HAP-1 (cell line): ENCODE measurements around the gene TAF1B.

Experiments
- DNase-seq, 2 experiments: peaks; one replicate each; pipeline ENCODE4 v3.0.0-alpha.2; 2016 to 2020; ENCODE audit warnings: low spot score in 2 of 2
- H3K27me3 ChIP-seq: fragments of 250-450 bp; sonication (Bioruptor Pico); 2 replicates; pipeline ENCODE4 v1.5.1; 2020; ENCODE audit warnings: low read depth, mild to moderate bottlenecking, moderate library complexity
- H3K36me3 ChIP-seq: fragments of 250-450 bp; sonication (Bioruptor Pico); replicated peaks from 2 replicates; pipeline ENCODE4 v1.5.1; 2020; ENCODE audit warnings: mild to moderate bottlenecking
- H3K4me1 ChIP-seq: fragments of 250-450 bp; sonication (Bioruptor Pico); 2 replicates; pipeline ENCODE4 v1.5.1; 2020; ENCODE audit warnings: mild to moderate bottlenecking
- H3K4me3 ChIP-seq: fragments of 250-450 bp; sonication (Bioruptor Pico); 2 replicates; pipeline ENCODE4 v1.5.1; 2020; ENCODE audit warnings: mild to moderate bottlenecking, moderate library complexity
- H3K9me3 ChIP-seq: fragments of 250-450 bp; sonication (Bioruptor Pico); 2 replicates; pipeline ENCODE4 v1.5.1; 2020; ENCODE audit warnings: mild to moderate bottlenecking, moderate library complexity
- in situ Hi-C: fragments of 300-500 bp; cut with MboI; formaldehyde crosslinking; loops from 3 replicates; pipeline ENCODE4 v1.14.3; 2020; ENCODE audit warnings: low sequenced_read_pairs, inconsistent platforms, mixed read lengths

TAF1B gene

DNA sequence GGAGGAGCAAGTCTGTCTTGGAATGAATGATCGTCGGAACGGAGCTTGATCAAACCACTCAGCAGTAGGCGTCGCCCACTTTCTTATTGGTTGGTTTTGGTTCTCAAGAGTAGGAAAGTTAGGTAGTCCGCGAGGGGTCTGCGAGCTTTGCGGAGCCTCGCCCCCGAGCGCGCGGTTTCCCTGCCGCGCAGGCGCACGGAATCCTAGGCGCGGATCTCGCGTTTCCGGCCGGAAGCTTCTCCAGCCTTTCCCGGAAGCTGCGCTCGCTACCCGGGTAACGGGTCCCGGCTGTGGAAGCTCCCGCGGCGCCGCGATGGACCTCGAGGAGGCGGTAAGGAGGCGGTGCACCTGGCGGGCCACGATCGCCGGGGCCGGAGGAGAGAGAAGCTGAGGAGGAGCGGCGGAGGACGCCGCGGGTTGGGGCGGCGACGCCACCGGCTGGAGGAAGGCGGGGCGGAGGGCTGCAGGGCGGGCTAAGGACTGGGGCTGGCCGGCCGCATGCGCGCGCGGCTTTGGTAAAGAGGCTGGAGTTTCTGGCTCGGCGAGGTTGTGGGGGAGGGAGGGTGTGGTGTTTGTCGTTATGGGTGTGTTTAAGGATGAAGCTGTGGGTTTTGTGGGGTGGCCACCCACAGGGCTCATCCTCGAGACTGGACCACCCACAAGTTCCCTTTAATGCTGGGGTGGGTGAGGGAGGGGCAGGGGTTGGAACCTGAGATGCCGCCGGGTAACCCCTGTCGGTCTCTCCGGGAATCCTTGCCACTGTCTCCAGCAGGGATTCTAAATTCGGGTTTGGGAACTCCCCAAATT lies at the start of gene TAF1B:
TAF1B (plus strand) TSS at position 246 of the 807 bp plus-strand sequence; CDS start at position 314, 68 bp downstream.
- no peaks in the 10 kb centered on the region for H3K27me3 ChIP-seq
- DNase-seq = peak; percentile 95 to 96
- H3K4me3 ChIP-seq = peak within 1 kb of the TSS; percentile 57
- H3K4me1 ChIP-seq = peaks cover 11% of the 10 kb centered on the region
- H3K9me3 ChIP-seq = no peaks in the 10 kb centered on the region
- in situ Hi-C loops = loop anchor here (25.0 kb wide), 1 partner anchor 119 kb away; the partner anchor contains the start of gene GRHL1
- peaks cover 26% of the 10 kb centered on the region for H3K36me3 ChIP-seq

DNA sequence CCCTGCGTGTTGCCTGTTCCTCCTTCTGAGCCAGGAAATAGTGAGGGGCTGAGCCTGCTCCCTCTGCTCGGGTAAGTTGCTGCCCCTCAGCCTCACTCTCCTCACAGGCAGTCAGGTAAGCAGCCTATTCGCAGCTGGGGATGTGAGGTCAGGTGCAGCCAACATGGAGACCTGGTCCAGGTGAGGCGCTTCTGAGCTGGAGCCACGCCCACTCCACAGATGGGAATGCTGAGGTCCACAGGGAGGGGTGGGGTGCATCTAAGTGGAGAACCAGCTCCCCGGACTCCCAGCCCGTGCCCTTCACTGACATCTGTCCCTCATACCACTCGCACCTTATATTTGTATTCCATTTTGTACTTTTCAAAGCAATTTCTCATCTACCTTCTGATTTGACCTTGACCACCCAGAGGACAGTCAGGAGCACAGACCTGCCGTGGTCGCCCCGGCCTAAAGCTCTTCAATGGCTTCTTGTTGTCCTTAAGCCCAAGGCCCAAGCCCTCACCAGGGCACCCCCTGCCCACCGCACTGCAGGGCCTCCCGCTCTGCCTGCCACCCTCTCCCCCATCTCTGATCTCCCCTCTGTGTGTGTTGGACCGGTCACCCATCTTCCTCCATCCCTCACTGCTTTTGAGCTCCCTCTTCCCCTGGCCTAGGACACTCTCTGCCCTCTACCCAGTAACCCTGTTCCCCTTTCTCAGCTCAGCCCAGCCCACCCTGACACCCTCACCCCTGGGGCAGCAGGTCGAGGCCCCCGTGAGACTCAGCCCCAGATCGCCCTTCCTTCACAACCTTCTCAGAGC lies 49.2 kb upstream of the TAF1B start:
- in situ Hi-C loops = no loop called here
- no peak overlapping the region for H3K4me3 ChIP-seq
- no peaks in the 10 kb centered on the region for H3K27me3 ChIP-seq
- no peak for DNase-seq
- H3K36me3 ChIP-seq = no peaks in the 10 kb centered on the region
- H3K9me3 ChIP-seq = no peaks in the 10 kb centered on the region
- no peaks in the 10 kb centered on the region for H3K4me1 ChIP-seq

DNA sequence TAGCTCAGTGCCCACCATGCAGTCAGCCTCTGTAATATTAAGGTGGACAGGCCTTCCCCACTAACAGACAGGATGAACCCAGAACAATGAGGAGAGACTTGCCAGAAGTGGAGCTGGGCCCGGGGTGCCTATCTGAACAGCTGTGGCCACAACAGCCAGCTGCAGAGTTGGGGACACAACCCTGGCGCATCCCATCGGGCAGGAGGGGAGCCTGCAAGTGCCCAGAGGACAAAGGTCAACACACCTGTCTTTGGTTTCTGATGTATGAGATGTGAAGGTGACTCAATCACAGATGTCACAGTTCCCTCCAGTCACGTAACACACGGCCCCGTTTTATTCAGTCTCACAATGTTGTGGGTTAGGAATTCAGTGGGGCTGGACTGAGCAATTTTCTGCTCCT lies 48.2 kb upstream of the TAF1B start:
- no peak for DNase-seq
- in situ Hi-C loops = loop anchor here (5.0 kb wide), 1 partner anchor 252 kb away; no protein-coding TSS in a partner anchor

DNA sequence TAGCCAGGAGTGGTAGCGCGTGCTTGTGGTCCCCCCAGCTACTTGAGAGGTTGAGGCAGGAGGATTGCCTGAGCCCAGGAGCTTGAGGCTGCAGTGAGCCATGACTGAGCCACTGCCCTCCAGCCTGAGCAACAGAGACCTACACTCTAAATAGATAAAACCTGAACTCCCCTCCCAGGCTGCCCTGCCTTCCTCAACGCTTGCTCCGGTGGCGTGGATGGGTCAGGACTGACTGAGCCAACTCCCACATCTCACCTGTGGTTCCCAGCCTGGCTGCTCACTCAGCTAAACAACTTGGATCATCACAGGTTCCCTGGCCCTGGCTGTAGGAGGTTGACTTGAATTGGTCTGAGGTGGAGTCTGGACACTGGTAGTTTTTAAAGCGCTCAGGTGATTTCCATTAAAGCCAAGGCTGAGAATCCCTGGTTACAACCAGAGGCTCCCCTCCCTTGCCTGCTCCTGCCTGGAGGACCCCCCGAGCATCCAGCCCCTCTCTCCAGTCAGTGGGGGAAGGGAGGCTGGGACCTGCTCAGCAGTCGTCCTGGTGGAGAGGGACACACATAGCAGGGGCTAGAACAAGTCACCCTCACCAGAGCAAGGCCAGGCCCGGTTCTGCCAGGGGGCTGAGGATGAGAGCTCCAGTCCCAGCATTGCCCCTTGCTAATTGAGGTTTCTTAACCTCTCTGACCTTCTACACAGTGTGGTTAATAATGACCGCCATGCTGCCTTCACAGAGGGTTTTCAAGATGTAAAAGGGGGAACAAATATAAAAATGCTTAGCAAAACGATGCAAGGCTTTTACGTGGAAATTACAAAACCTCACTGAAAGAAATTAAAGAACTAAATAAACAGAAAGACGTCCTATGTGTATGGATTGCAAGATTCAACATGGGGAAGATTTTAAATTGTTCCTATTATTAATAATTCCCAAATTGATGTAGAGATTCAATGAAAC lies 46.9 kb upstream of the TAF1B start:
- no peaks in the 10 kb centered on the region for H3K36me3 ChIP-seq
- H3K27me3 ChIP-seq = no peaks in the 10 kb centered on the region
- peaks cover 4% of the 10 kb centered on the region; the same call in 1 of the 2 replicates for H3K4me1 ChIP-seq
- no peak overlapping the region for H3K4me3 ChIP-seq
- DNase-seq = no peak
- in situ Hi-C loops = loop anchor here (5.0 kb wide), 1 partner anchor 251 kb away; no protein-coding TSS in a partner anchor
- H3K9me3 ChIP-seq = no peaks in the 10 kb centered on the region

More for the DNA sequence above, 48.2 kb upstream of the TAF1B start:
- no peaks in the 10 kb centered on the region for H3K9me3 ChIP-seq
- no peaks in the 10 kb centered on the region for H3K27me3 ChIP-seq
- 0 out of 2 replicates have a peak, but pooled peaks cover 3% of the 10 kb centered on the region for H3K4me1 ChIP-seq
- H3K4me3 ChIP-seq = no peak overlapping the region
- H3K36me3 ChIP-seq = no peaks in the 10 kb centered on the region

DNA sequence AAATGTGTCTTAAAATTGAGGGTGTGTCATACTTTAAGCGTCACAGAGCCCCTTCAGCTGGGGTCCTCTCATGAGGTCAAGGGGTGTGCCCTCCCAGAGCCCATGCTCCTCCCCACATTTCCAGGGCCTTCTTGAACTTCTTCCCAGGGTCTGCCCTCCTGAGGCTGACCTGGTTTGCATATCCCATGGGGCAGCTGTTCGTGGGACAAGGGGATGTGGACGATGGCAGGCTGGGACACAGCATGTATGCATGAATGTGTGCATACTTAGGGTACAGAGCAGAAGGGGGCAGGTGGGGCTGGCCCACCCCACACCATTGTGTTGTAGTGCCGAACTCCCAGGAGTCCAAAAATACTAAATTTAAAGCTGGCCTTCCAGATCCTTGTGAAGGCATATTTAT lies 46.2 kb upstream of the TAF1B start:
- in situ Hi-C loops = loop anchor here (5.0 kb wide), 1 partner anchor 250 kb away; no protein-coding TSS in a partner anchor
- Histone ChIP-seq H3K27me3 (no peaks in the 10 kb centered on the region), H3K36me3 (no peaks in the 10 kb centered on the region), H3K4me1 (peaks cover 8% of the 10 kb centered on the region; the same call in 1 of the 2 replicates), H3K4me3 (no peak overlapping the region), H3K9me3 (no peaks in the 10 kb centered on the region)
- DNase-seq = no peak

DNA sequence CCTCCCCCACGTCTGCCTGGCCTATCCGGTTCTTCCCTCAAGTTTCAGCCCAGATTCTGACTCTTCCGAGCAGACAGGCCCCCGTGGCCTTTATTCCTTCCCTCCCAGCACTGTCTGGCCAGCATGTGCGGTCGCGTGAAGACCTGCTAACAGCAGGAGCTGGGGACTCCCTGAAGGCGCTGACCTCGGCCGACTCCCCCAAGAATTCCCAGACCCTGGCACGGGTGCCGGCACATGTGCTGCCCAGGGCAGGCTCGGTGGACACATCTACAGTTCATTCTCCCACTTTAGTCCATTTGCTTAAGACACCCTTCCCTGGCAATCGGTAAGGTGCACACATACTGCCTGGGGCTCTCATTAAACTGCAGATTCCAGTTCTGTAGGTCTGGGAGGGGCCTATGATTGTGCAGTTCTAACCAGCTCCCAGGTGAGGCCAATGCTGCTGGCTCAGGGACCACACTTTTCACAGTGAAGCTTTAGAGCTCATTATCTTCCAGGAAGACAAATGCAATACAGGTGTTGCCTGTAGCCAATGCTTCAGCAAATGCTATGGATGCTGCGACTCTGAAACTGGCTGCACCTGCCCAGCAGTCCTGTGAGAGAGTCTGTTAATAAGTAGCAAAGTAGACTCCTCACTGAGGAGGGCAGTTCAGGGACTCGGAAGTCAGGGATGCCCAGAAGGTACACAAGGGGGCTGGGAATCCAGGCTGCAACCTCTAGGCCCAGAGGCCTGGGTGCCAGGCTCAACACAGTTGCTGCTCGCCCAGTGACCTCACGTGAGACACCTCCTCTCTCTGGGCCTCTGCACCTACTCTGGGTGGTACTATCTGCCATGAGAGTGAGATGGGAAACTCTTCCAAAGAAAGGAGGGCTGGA lies 45.4 kb upstream of the TAF1B start:
- peaks cover 8% of the 10 kb centered on the region; the same call in 1 of the 2 replicates for H3K4me1 ChIP-seq
- no peak overlapping the region for H3K4me3 ChIP-seq
- no peak for DNase-seq
- H3K36me3 ChIP-seq = no peaks in the 10 kb centered on the region
- in situ Hi-C loops = loop anchor here (5.0 kb wide), 1 partner anchor 249 kb away; no protein-coding TSS in a partner anchor
- no peaks in the 10 kb centered on the region for H3K27me3 ChIP-seq
- no peaks in the 10 kb centered on the region for H3K9me3 ChIP-seq

DNA sequence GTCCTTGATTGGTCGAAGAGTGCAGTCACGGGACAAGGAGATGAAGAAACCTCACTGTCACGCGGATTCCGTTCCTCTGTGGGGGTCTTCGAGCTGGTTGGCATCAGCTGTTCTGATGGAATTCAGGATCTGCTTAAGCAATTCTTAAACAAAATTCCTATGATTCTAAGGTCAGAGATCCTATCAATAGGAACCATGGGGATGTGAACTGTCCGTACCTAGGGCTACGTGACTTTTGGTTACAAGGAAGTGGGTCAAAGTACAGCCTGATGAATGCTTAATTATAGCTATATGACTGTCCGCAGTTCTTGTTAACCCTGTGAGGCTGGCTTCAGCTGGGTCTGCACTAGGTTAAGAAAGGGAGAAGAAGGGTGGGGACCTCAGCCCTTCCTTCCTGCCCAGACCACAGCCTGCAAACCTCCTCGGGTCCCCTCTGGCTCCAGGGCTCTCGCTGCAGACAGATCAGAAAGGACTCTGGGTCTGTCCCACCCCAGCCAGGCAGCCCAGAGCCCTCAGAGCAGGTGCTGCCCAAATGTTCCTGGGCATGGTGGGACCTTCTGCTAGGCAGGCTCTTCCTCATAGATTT lies 44.2 kb upstream of the TAF1B start:
- H3K27me3 ChIP-seq = no peaks in the 10 kb centered on the region
- H3K4me1 ChIP-seq = peaks cover 8% of the 10 kb centered on the region; the same call in 1 of the 2 replicates
- H3K9me3 ChIP-seq = no peaks in the 10 kb centered on the region
- H3K4me3 ChIP-seq = no peak overlapping the region
- H3K36me3 ChIP-seq = no peaks in the 10 kb centered on the region
- no peak for DNase-seq
- in situ Hi-C loops = loop anchor here (5.0 kb wide), 1 partner anchor 248 kb away; no protein-coding TSS in a partner anchor

DNA sequence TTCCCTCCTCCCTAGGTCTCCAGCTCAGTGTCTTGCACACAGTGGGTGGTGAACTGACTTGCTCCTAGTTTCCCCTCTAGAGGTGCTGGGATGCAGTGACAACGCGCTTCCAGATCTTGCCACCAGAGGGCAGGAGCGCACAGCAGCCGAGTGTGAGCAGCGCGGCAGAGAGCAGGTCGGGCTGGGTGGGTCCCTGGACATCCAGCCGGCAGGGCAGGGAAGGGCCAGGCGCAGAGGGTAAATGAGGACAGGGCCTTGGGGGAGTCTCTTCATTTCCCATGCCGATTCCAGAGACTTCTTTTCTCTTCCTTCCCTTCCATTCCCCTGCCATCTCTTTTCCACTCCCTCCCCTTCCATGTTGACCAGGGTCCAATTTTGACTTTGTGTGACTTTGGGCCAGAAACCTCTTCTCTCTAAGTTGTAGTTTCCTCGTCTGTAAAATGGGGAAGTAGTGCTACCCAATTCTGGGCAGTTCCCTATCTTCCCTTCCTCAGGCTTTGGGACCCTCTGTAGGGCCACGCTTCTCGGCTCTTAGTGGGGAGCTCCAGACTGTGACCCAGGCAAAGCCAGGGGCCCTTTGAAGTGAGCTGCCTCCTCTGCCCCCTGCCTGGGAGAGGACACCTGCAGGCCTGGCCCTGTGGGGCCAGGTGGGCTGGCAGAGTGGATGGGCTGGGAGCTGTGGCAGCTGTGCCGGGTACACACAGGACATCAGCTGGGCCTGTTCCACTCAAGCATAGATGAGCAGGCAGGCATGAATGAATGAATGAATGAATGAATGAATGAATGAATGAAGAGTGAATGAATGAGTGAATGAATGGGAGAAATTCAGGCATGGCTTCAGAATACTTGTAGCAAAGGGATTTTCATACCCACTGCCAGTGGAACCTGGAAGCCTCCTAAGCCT lies 43.3 kb upstream of the TAF1B start:
- H3K4me1 ChIP-seq = peaks cover 8% of the 10 kb centered on the region; the same call in 1 of the 2 replicates
- no peak overlapping the region for H3K4me3 ChIP-seq
- in situ Hi-C loops = loop anchor here (5.0 to 10.0 kb wide), 2 partner anchors 247 to 625 kb away; no protein-coding TSS in a partner anchor
- no peaks in the 10 kb centered on the region for H3K9me3 ChIP-seq
- peak; percentile 71 to 94 for DNase-seq
- no peaks in the 10 kb centered on the region for H3K27me3 ChIP-seq
- H3K36me3 ChIP-seq = no peaks in the 10 kb centered on the region

DNA sequence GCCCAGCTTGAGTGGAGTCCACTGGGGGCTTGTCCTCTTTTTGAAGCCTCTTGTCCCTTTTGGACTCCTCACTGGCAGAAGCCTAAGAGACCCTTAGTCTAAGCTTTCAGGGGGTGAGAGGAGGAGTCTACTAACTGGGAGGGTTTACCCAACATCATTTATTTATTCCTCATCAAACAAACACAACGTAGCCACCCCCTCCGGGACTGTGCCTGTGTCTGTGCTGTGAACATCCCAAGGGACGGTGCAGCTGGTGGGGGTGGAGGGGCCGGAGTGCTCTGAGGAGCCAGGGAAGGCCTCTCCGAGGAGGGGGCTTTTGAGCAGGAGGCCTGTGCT lies 42.7 kb upstream of the TAF1B start:
- DNase-seq = no peak
- Histone ChIP-seq H3K9me3 (no peaks in the 10 kb centered on the region), H3K4me1 (peaks cover 8% of the 10 kb centered on the region; the same call in 1 of the 2 replicates), H3K4me3 (no peak overlapping the region), H3K27me3 (no peaks in the 10 kb centered on the region), H3K36me3 (no peaks in the 10 kb centered on the region)
- in situ Hi-C loops = loop anchor here (10.0 kb wide), 1 partner anchor 624 kb away; no protein-coding TSS in a partner anchor

DNA sequence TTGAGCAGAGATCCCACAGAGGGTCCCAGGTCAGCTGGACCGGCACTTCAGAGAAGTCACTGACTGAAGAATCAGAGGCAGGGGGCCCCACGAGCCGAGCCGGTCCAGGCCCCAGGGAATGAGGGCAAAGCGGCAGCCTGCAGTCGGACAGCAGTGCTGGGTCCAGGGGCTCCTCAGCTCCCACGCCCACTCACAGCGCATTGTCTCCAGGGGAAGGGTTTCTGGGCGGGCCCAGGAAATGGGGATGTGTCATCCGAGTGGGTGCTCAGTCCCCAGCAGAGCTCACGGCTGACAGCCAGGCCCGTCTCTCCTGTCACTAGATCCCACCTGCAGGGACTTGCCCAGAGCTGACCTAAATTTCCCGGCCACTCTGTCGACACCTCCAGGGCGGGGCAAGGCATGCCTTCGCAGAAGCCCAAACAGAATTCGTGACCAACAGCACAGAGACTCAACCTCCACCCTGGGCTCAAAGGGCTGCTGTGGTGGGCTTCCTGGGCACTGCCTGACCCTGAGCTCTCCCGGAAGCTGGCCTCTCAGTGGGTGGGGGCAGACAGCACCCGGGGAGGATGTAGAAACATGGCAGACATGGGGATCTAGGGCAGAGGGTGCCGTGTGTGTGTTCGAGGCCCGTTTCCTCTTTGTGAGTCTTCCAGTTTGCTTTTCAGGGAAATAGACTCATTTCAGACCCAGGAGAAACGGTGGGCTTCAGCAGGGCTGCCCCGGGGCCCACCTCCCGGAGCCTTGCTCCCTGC lies 42.1 kb upstream of the TAF1B start:
- H3K4me3 ChIP-seq = no peak overlapping the region
- peak in 1 of 2 experiments; percentile 38 for DNase-seq
- in situ Hi-C loops = loop anchor here (10.0 kb wide), 1 partner anchor 624 kb away; no protein-coding TSS in a partner anchor
- H3K36me3 ChIP-seq = no peaks in the 10 kb centered on the region
- no peaks in the 10 kb centered on the region for H3K27me3 ChIP-seq
- no peaks in the 10 kb centered on the region for H3K9me3 ChIP-seq
- peaks cover 8% of the 10 kb centered on the region; the same call in 1 of the 2 replicates for H3K4me1 ChIP-seq
